ENCODE measurements around the gene TRIM37. TPM values are rescaled to one million over a fixed set of nuclear protein-coding genes. Genes with fewer than 3 reads are reported as not detected.

Gene TRIM37
- total and polyA plus RNA-seq, 2 of the 8 experiments (the other 6 are each of a cell fraction or from before 2014, with no cell fraction given): 38.2 to 57.0 TPM

DNA sequence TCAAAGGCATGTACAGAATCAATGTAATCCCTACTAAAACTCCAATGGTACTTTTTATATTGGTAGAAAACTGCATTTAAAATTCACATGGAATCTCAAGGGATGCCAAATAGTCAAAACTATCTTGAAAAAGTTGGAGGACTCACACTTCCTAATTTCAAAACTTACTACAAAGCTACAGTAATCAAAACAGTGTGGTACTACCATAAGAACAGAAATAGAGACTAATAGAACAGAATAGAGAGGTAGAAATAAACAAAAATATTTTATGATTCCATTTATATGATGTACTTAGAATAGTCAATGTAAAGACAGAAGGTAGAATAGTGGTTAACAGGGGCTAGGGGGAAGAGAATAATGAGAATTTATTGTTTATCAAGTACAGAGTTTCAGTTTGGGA lies 8.8 kb downstream of the TRIM37 start:
- Histone ChIP-seq H2BK12ac (ENCODE audit: low read depth, low read length) (no peak overlapping the region), H3K27me3 (replicated peaks in 1 of 4; ENCODE audit: control insufficient read depth in 3 of 4, extremely low read depth in 1 of 4, insufficient read depth in 3 of 4, low read length in 3 of 4) (no peaks in the 10 kb centered on the region), H3K56ac (replicated peaks; ENCODE audit: insufficient read length, low read depth, low read length) (no peak overlapping the region), H3K4me2 (ENCODE audit: insufficient read depth in 1 of 2, low read depth in 2 of 2, low read length in 2 of 2) (no peak overlapping the region), H4K20me1 (replicated peaks in 1 of 2; ENCODE audit: control insufficient read depth in 1 of 2, insufficient read depth in 2 of 2, low read length in 2 of 2) (no peaks in the 10 kb centered on the region), H3K9ac (replicated peaks in 1 of 4; ENCODE audit: extremely low read depth in 1 of 4, low read depth in 3 of 4, low read length in 3 of 4) (no peak overlapping the region), H2AK5ac (ENCODE audit: low read depth, low read length) (no peak overlapping the region), H4K91ac (replicated peaks; ENCODE audit: insufficient read length, low read length) (no peak overlapping the region), H4K5ac (ENCODE audit: insufficient read length, low read depth, low read length) (no peak overlapping the region), H3K14ac (ENCODE audit: insufficient read length) (no peak overlapping the region), H3K4ac (replicated peaks; ENCODE audit: insufficient read length, low read depth, low read length) (no peak overlapping the region), H4K8ac (ENCODE audit: extremely low read depth, insufficient read depth, low read length) (no peak overlapping the region), H3K4me1 (replicated peaks in 1 of 4; ENCODE audit: control insufficient read depth in 3 of 4, insufficient read depth in 4 of 4, low read length in 3 of 4) (no peaks in the 10 kb centered on the region), H3K23me2 (ENCODE audit: low read depth, low read length) (no peaks in the 10 kb centered on the region; the same call in 1 of the 2 replicates), H2BK20ac (ENCODE audit: low read length) (no peak overlapping the region), H3K27ac (ENCODE audit: low read depth, low read length) (no peak overlapping the region), H3K36me3 (ENCODE audit: control insufficient read depth in 2 of 4, insufficient read depth in 4 of 4, low read length in 3 of 4) (peaks cover 0 to 20% (median 2%) of the 10 kb centered on the region in 4 experiments; a peak in 4 of 8 replicates), H2BK120ac (replicated peaks; ENCODE audit: low read depth, low read length) (no peak overlapping the region), H3K79me1 (ENCODE audit: low read depth, low read length) (peaks cover 2% of the 10 kb centered on the region; the same call in 1 of the 2 replicates), H2BK15ac (ENCODE audit: low read length) (no peak overlapping the region), H2AFZ (ENCODE audit: low read length) (no peak overlapping the region), H3K9me3 (ENCODE audit: insufficient read depth in 2 of 2, low read depth in 1 of 2, low read length in 1 of 2) (no peaks in the 10 kb centered on the region), H2BK5ac (ENCODE audit: low read depth, low read length) (no peak overlapping the region), H3K23ac (ENCODE audit: insufficient read length) (no peak overlapping the region), H3K79me2 (ENCODE audit: control insufficient read depth in 1 of 2, insufficient read depth in 2 of 2, low read length in 2 of 2) (peaks cover 2 to 83% of the 10 kb centered on the region in 2 experiments; a peak in 3 of 4 replicates), H3K18ac (ENCODE audit: extremely low read depth, low read length) (no peak overlapping the region), H3K4me3 (ENCODE audit: extremely low read depth in 1 of 4, insufficient read depth in 2 of 4, low read depth in 3 of 4, low read length in 4 of 4) (no peak overlapping the region)
- POLR2A ChIA-PET (ENCODE audit: partially characterized antibody): interaction anchor here (1.1 kb wide), 1 partner anchor 9 kb away, joined by 4 read pairs; the partner anchor contains the start of gene TRIM37
- no peak for TF ChIP-seq EP300 (IDR thresholded peaks at IDR 0.05; ENCODE audit: borderline replicate concordance in 1 of 2, low read depth in 2 of 2, low read length in 2 of 2)
- TF ChIP-seq CREB1 (IDR thresholded peaks at IDR 0.05): no peak
- no peak for DNase-seq (ENCODE audit: low read depth in 1 of 2, low spot score in 2 of 2)
- no peak for FAIRE-seq
- CTCF ChIA-PET (ENCODE audit: partially characterized antibody): no interaction called here

Data from H1 (cell line).